ENCODE data around the gene A1BG. TPM values are rescaled to one million over a fixed set of nuclear protein-coding genes. Genes with fewer than 3 reads are reported as not detected.

The A1BG gene
- total RNA-seq, 2 experiments from 2014 or later, result 26.9 to 47.2 TPM

- Histone ChIP-seq H3K9me3 (ENCODE audit: low read length) (no peaks in the 10 kb centered on the region), H2AFZ (ENCODE audit: low read length) (peak within 1 kb of the TSS; percentile 74), H4K20me1 (ENCODE audit: insufficient read depth, low read length) (no peaks in the 10 kb centered on the region), H3K4me2 (ENCODE audit: low read length) (peak within 1 kb of the TSS; percentile 84), H3K27ac (ENCODE audit: low read depth, low read length, poor library complexity, severe bottlenecking) (peak within 1 kb of the TSS; percentile 13), H3K9me2 (ENCODE audit: insufficient read depth, low read length) (no peaks in the 10 kb centered on the region), H3K36me3 (ENCODE audit: insufficient read depth, low read length) (no peaks in the 10 kb centered on the region), H3K4me1 (ENCODE audit: insufficient read depth, low read length, poor library complexity, severe bottlenecking) (peaks cover 16% of the 10 kb centered on the region), H3K4me3 (ENCODE audit: low read depth, low read length, poor library complexity, severe bottlenecking) (peak within 1 kb of the TSS; percentile 82), H3K79me2 (ENCODE audit: insufficient read depth, low read depth, low read length) (peaks cover 4% of the 10 kb centered on the region; the same call in 1 of the 2 replicates)
- intact Hi-C loops (cut with micrococcal nuclease; ENCODE audit: unreplicated experiment), result loop anchor here (1.0 to 5.0 kb wide), 7 partner anchors 20 to 190 kb away; partner anchors contain the start of genes ERVK3-1, ZBTB45, ZNF324 and ZNF584
- DNase-seq (ENCODE audit: low spot score), result peak; percentile 95
- POLR2A ChIA-PET, result interaction anchor here (0.9 to 1.1 kb wide), 4 partner anchors 18 to 193 kb away, joined by 3 to 4 read pairs (median 4); partner anchors contain the start of genes ERVK3-1 and ZBTB45
- no TSS peak for BruUV-seq (replicated peaks)
- no peak for TF ChIP-seq EZH2phosphoT487 (IDR thresholded peaks at IDR 0.05; ENCODE audit: borderline replicate concordance, low read depth, low read length)
- TF ChIP-seq CTCF (conservative IDR thresholded peaks at IDR 0.05; ENCODE audit: low read length), result no peak
- CTCF ChIA-PET (ENCODE audit: unreplicated experiment), result no interaction called here
These were observed 26.2 kb downstream of the A1BG start, which contains the start of gene ZSCAN22 for GRCh38 chr19:58326914-58327726. TSS of gene ZSCAN22 (plus strand) at chr19:58326994. CDS start at chr19:58334803, 7,809 bp downstream.

- intact Hi-C loops (cut with micrococcal nuclease; ENCODE audit: unreplicated experiment), result loop anchor here (2.0 to 5.0 kb wide), 6 partner anchors 20 to 191 kb away; partner anchors contain the start of genes ZBTB45, ZNF324, ZNF584 and ZNF8
- Histone ChIP-seq H3K27ac (ENCODE audit: low read depth, low read length, poor library complexity, severe bottlenecking) (no peak overlapping the region), H2AFZ (ENCODE audit: low read length) (peak overlapping the region; percentile 74), H3K4me1 (ENCODE audit: insufficient read depth, low read length, poor library complexity, severe bottlenecking) (peaks cover 16% of the 10 kb centered on the region), H3K9me2 (ENCODE audit: insufficient read depth, low read length) (no peaks in the 10 kb centered on the region), H4K20me1 (ENCODE audit: insufficient read depth, low read length) (no peaks in the 10 kb centered on the region), H3K79me2 (ENCODE audit: insufficient read depth, low read depth, low read length) (peaks cover 4% of the 10 kb centered on the region; the same call in 1 of the 2 replicates), H3K9me3 (ENCODE audit: low read length) (no peaks in the 10 kb centered on the region), H3K4me2 (ENCODE audit: low read length) (peak overlapping the region; percentile 84), H3K4me3 (ENCODE audit: low read depth, low read length, poor library complexity, severe bottlenecking) (peak overlapping the region; percentile 82), H3K36me3 (ENCODE audit: insufficient read depth, low read length) (no peaks in the 10 kb centered on the region)
- CTCF ChIA-PET (ENCODE audit: unreplicated experiment), result no interaction called here
- POLR2A ChIA-PET, result interaction anchor here (0.9 to 1.1 kb wide), 4 partner anchors 17 to 193 kb away, joined by 3 to 4 read pairs (median 4); partner anchors contain the start of genes ERVK3-1 and ZBTB45
- TF ChIP-seq CTCF (conservative IDR thresholded peaks at IDR 0.05; ENCODE audit: low read length) (no peak), EZH2phosphoT487 (IDR thresholded peaks at IDR 0.05; ENCODE audit: borderline replicate concordance, low read depth, low read length) (no peak)
- DNase-seq (ENCODE audit: low spot score), result no peak
- no TSS peak for BruUV-seq (replicated peaks)
These were observed 26.8 kb downstream of the A1BG start for GRCh38 chr19:58326501-58326913.

All from OCI-LY7 (cell line).